ENCODE results near the gene CALD1.

- TF ChIP-seq GABPA (IDR thresholded peaks at IDR 0.05; ENCODE audit: low read depth) (no peak), POLR2AphosphoS5 (IDR thresholded peaks at IDR 0.05; ENCODE audit: low read depth) (no peak), CTCF (IDR thresholded peaks at IDR 0.05; ENCODE audit: insufficient read depth, low read length) (no peak)
These were observed 52.9 kb downstream of the CALD1 start for GRCh38 chr7:134832367-134832766.

Measured in HL-60 (cell line).